SJSA1 (cell line): ENCODE measurements around the gene ARHGEF10L. TPM values are rescaled to one million over a fixed set of nuclear protein-coding genes. Genes with fewer than 3 reads are reported as not detected.
"Not testable (repeated sequence)": the region's sequence is repeated elsewhere in the genome, so short reads cannot be mapped to it uniquely, and the experiment has no call there.

Experiments used
- DNase-seq, 2 experiments: peaks; one replicate each; pipeline ENCODE4 v3.0.0-alpha.2; 2015 to 2020; ENCODE audit warnings: low spot score in 2 of 2, low read depth in 1 of 2
- H3K27ac ChIP-seq: fragments of 250-450 bp; sonication (Bioruptor Pico); 2 replicates; pipeline ENCODE4 v1.5.1; 2020; ENCODE audit warnings: mild to moderate bottlenecking, moderate library complexity
- H3K27me3 ChIP-seq: fragments of 250-450 bp; sonication (Bioruptor Pico); replicated peaks from 2 replicates; pipeline ENCODE4 v1.5.1; 2020; ENCODE audit warnings: mild to moderate bottlenecking, moderate library complexity
- H3K36me3 ChIP-seq: fragments of 250-450 bp; sonication (Bioruptor Pico); 2 replicates; pipeline ENCODE4 v1.5.1; 2020; ENCODE audit warnings: mild to moderate bottlenecking
- H3K4me1 ChIP-seq: fragments of 250-450 bp; sonication (Bioruptor Pico); replicated peaks from 2 replicates; pipeline ENCODE4 v1.6.1; 2021; ENCODE audit warnings: mild to moderate bottlenecking
- H3K4me3 ChIP-seq: fragments of 250-450 bp; sonication (Bioruptor Pico); 2 replicates; pipeline ENCODE4 v1.5.1; 2020; ENCODE audit warnings: mild to moderate bottlenecking
- H3K9me3 ChIP-seq: fragments of 250-450 bp; sonication (Bioruptor Pico); replicated peaks from 2 replicates; pipeline ENCODE4 v1.5.1; 2020; ENCODE audit warnings: mild to moderate bottlenecking
- total RNA-seq: library from RNA; depleted of rRNA; stranded (reverse); fragments of >200 nt; shearing (Covaris generic); gene quantifications from 2 replicates; pipeline ENCODE4 v1.2.3, GENCODE V29; 2014

ARHGEF10L gene
- total RNA-seq, 1 experiment from 2014 or later, result 12.8 TPM

- H3K4me3 ChIP-seq, result no peak overlapping the region
- H3K27me3 ChIP-seq, result no peaks in the 10 kb centered on the region
- H3K36me3 ChIP-seq, result 0 out of 2 replicates have a peak, but pooled peaks cover 2% of the 10 kb centered on the region
- H3K27ac ChIP-seq, result no peak overlapping the region
- H3K4me1 ChIP-seq, result no peaks in the 10 kb centered on the region
- DNase-seq, result no peak
- no peaks in the 10 kb centered on the region for H3K9me3 ChIP-seq
These were observed 78.5 kb downstream of the ARHGEF10L start for GRCh38 chr1:17617787-17618557.

DNA sequence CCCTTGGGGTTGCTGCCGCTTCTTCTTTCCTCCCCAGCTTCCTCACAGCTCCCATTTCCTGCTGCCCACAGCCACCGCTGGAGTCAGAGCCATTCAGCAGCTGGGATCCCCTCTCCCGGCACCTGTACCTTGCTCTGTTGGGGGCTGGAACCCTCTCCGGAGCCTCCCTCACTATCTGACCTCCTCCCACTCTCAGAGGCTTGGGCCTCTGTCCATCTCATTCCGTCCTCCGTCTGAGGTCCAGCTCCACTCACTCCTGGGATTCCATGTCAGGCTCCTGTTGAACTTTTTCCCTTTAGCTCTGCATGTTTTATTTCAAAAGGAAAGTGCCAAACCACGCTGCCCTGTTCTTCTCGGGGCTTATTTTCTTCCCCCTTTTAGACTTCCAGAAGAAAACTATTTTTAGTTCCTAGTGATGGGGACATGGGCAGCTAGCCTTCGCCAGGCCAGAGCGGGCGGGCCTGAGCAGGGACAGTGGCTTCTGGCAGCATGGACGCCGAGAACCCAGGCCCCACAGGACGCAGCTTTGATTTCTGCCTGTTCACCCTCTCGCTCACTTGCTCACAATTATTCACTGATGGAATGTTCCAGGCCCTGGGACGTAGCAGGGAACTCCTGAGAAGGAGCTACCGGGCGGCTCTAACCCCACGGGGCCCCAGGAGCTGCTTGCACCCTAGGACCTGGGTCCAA, 79.2 kb downstream of the ARHGEF10L start:
- no peaks in the 10 kb centered on the region for H3K4me1 ChIP-seq
- no peak overlapping the region for H3K4me3 ChIP-seq
- no peaks in the 10 kb centered on the region for H3K27me3 ChIP-seq
- no peak overlapping the region for H3K27ac ChIP-seq
- H3K36me3 ChIP-seq, result 0 out of 2 replicates have a peak, but pooled peaks cover 2% of the 10 kb centered on the region
- H3K9me3 ChIP-seq, result no peaks in the 10 kb centered on the region
- DNase-seq, result no peak

- no peaks in the 10 kb centered on the region; the same call in 1 of the 2 replicates for H3K36me3 ChIP-seq
- H3K4me3 ChIP-seq, result no peak overlapping the region
- no peak overlapping the region for H3K27ac ChIP-seq
- H3K9me3 ChIP-seq, result no peaks in the 10 kb centered on the region
- H3K27me3 ChIP-seq, result no peaks in the 10 kb centered on the region
- no peaks in the 10 kb centered on the region for H3K4me1 ChIP-seq
- DNase-seq, result no peak
These were observed 81.0 kb downstream of the ARHGEF10L start for GRCh38 chr1:17620448-17620847.

- H3K27ac ChIP-seq, result no peak overlapping the region
- H3K4me1 ChIP-seq, result no peaks in the 10 kb centered on the region
- DNase-seq, result no peak
- no peak overlapping the region for H3K4me3 ChIP-seq
- no peaks in the 10 kb centered on the region for H3K27me3 ChIP-seq
- no peaks in the 10 kb centered on the region; the same call in none of the 2 replicates for H3K36me3 ChIP-seq
- no peaks in the 10 kb centered on the region for H3K9me3 ChIP-seq
These were observed 82.2 kb downstream of the ARHGEF10L start for GRCh38 chr1:17621691-17622090.

- H3K36me3 ChIP-seq, result peaks cover 7% of the 10 kb centered on the region
- H3K27ac ChIP-seq, result no peak overlapping the region
- DNase-seq, result no peak
- H3K9me3 ChIP-seq, result no peaks in the 10 kb centered on the region
- H3K4me3 ChIP-seq, result no peak overlapping the region
- no peaks in the 10 kb centered on the region for H3K27me3 ChIP-seq
- no peaks in the 10 kb centered on the region for H3K4me1 ChIP-seq
These were observed 83.3 kb downstream of the ARHGEF10L start for GRCh38 chr1:17622823-17623222.

DNA sequence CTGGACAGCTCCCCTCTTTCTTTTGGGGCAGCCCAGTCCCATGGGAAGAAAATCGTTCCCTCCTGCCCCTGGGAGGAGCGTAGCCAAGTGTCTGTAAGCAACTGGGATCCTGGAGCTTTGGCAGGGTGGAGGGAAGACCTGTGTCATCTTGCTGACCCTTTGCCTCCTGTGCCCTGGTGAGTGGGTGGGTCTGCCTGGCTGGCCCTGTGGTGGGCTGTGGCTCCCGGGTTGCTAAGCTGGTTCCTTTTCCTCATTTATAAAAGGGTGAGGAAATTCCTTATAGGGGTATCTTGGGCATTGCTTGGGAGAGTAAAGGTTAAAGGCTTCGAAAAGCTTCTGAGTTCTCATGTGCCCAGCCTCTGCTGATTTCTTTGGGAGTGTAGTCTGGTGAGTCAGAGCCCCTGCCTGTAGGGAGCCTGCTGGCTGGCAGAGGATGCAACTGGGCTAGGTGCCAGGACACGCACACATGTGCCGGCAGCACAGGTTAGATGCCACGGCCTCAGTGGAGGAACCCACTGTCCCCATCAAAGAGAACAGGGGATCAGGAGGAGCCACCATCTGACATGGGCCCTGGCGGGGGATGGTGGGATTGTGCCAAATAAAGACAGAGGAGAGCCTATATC, 85.2 kb downstream of the ARHGEF10L start:
- Histone ChIP-seq H3K4me1 (no peaks in the 10 kb centered on the region), H3K27me3 (no peaks in the 10 kb centered on the region), H3K36me3 (peaks cover 7% of the 10 kb centered on the region), H3K9me3 (no peaks in the 10 kb centered on the region), H3K27ac (no peak overlapping the region), H3K4me3 (no peak overlapping the region)
- DNase-seq, result no peak

- Histone ChIP-seq H3K36me3 (peaks cover 13% of the 10 kb centered on the region), H3K9me3 (no peaks in the 10 kb centered on the region), H3K27me3 (no peaks in the 10 kb centered on the region), H3K4me1 (no peaks in the 10 kb centered on the region; the same call in 1 of the 2 replicates), H3K27ac (no peak overlapping the region), H3K4me3 (no peak overlapping the region)
- no peak for DNase-seq
These were observed 87.9 kb downstream of the ARHGEF10L start for GRCh38 chr1:17627239-17628052.

GRCh38 chr1:17629046-17629445, 89.5 kb downstream of the ARHGEF10L start:
- H3K27ac ChIP-seq, DNase-seq, H3K27me3 ChIP-seq, H3K4me3 ChIP-seq, H3K9me3 ChIP-seq: not testable (repeated sequence)
- Histone ChIP-seq H3K4me1 (peaks cover 14% of the 10 kb centered on the region), H3K36me3 (peaks cover 20% of the 10 kb centered on the region)

DNA sequence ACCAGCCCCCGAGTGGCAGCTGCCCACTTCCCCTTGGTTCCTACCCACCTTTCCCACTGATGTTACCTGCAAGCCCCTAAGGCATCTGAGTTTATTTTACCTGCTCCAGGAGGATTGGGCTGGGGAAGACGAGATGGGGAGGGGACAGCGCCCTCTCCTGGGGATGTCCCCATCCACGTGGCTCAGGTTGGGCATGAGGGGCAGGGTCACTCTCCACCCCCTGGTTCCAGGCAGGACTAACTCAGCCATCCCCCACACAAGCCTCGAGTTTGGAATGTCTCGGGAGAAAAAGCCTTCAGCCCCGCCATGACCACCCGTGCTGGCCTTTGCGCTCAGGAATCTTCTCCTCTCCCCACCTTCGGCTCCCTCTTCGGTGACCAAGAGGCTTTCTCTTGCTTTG, 90.0 kb downstream of the ARHGEF10L start:
- Histone ChIP-seq H3K36me3 (peaks cover 21% of the 10 kb centered on the region), H3K4me1 (peaks cover 15% of the 10 kb centered on the region), H3K4me3 (no peak overlapping the region), H3K9me3 (no peaks in the 10 kb centered on the region), H3K27me3 (no peaks in the 10 kb centered on the region), H3K27ac (no peak overlapping the region)
- DNase-seq, result no peak

DNA sequence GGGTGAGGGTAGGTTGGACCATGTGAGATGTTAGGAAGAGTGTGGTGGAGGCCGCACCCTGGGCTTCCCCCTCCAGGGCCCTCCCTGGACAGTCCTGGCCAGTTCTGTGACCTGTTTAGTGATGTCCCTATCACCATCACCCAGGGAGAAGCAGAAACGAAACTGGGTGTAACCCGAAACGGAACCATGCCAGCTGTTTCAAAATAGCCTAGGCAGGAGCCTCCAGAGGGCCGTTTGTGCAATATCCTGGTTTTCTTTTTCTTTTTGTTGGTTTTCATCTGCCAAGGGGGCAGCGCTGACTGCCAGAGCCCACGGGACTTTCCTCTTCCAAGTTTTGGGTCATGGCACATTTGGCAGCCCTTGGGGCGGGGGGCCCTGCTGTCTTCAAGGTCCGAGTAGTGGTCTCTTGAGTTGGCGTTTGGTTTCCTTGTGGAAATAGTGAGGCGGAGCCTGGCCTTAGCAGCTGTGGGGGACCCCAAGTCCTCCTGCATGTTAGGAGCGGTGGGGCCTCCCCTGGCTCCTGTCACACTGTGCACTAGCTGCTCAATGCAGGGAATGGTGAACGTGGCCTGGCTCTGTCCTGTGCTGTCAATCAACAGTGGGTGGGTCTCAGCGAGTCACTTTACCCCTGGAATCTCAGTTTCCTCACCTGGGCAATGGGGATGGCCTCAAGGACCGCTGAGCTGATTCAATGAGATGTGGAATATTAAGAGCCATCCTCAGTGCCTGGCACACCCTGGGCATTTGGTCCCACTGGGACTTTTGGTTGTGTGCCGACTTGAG, 90.7 kb downstream of the ARHGEF10L start:
- no peaks in the 10 kb centered on the region for H3K27me3 ChIP-seq
- DNase-seq, result no peak
- H3K4me3 ChIP-seq, result no peak overlapping the region
- H3K4me1 ChIP-seq, result peaks cover 17% of the 10 kb centered on the region
- H3K9me3 ChIP-seq, result no peaks in the 10 kb centered on the region
- H3K36me3 ChIP-seq, result peaks cover 28% of the 10 kb centered on the region
- no peak overlapping the region for H3K27ac ChIP-seq

- Histone ChIP-seq H3K4me1 (peaks cover 24% of the 10 kb centered on the region), H3K9me3 (no peaks in the 10 kb centered on the region), H3K27ac (no peak overlapping the region), H3K27me3 (no peaks in the 10 kb centered on the region), H3K4me3 (no peak overlapping the region), H3K36me3 (peaks cover 35% of the 10 kb centered on the region)
- DNase-seq, result no peak
These were observed 91.5 kb downstream of the ARHGEF10L start for GRCh38 chr1:17630986-17631385.

DNA sequence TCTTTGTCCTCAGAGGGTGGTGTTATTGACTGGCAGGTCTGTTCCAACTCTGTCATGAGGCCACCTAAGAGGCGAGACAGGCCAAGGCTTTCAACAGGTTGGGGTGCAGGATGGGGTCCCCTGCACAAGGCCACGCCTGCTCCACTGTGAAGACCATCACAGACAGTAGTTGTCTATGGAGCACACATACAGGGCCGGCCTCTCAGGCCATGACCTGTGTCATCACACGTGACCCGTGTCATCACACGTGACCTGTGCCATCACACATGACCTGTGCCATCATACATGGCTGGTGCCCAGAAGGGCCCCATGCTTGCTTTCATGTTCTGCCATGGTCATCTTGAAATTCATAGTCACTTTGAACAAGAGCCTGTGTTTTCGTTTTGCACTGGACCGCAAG, 91.9 kb downstream of the ARHGEF10L start:
- Histone ChIP-seq H3K27me3 (no peaks in the 10 kb centered on the region), H3K4me1 (peaks cover 28% of the 10 kb centered on the region), H3K4me3 (no peak overlapping the region), H3K36me3 (peaks cover 38% of the 10 kb centered on the region), H3K27ac (no peak overlapping the region), H3K9me3 (no peaks in the 10 kb centered on the region)
- no peak for DNase-seq

DNA sequence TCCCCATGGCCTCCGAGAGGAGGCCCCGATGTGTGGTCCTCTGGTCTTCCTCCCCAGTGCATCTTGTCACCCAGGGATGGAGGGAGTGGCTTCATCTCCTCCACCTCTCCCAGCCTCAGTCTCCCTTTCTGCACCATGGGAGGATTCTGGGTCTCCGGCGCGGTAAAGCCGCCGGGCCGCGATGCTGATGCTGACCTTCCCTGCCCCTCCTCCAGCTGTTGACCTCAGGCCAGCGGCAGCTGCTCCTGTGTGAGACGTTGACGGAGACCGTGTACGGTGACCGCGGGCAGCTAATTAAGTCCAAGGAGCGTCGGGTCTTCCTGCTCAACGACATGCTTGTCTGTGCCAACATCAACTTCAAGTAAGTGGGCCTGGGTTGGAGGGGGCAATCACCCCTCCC, 92.6 kb downstream of the ARHGEF10L start:
- no peaks in the 10 kb centered on the region for H3K9me3 ChIP-seq
- peaks cover 35% of the 10 kb centered on the region for H3K4me1 ChIP-seq
- no peak overlapping the region for H3K27ac ChIP-seq
- no peaks in the 10 kb centered on the region for H3K27me3 ChIP-seq
- no peak for DNase-seq
- H3K36me3 ChIP-seq, result peaks cover 37% of the 10 kb centered on the region
- no peak overlapping the region for H3K4me3 ChIP-seq
